Naive thymus-derived CD4-positive, alpha-beta T cell (primary cell): Measurements from ENCODE around the gene PTPN23. TPM values are rescaled to one million over a fixed set of nuclear protein-coding genes. Genes with fewer than 3 reads are reported as not detected.

Source experiments
- ATAC-seq: fragments of 150-1000 bp; cut with Tn5 transposase; 2 replicates; pipeline ENCODE4 v1.10.0; 2021; ENCODE audit warnings: mild to moderate bottlenecking, moderate library complexity
- CTCF ChIA-PET: fragments of 350-600 bp; sonication (Branson Sonifier 250); formaldehyde crosslinking; loops from one replicate; lab custom pipeline; 2021; ENCODE audit warnings: antibody characterized with exemption; lab: Charles Lee
- POLR2A ChIA-PET: fragments of 350-600 bp; sonication (Branson Sonifier 250); formaldehyde crosslinking; loops from one replicate; lab custom pipeline; 2021; ENCODE audit warnings: antibody characterized with exemption, inconsistent platforms; lab: Charles Lee
- DNase-seq, 9 donors: peaks; one replicate each; pipeline versions ENCODE4 v3.0.0 to v3.0.0-alpha.2; 2020 to 2022; ENCODE audit warnings: mixed read lengths in 1 of 9
- H3K27ac ChIP-seq: one replicate; pipeline ENCODE4 v1.7.0; 2013; ENCODE audit warnings: mild to moderate bottlenecking, low read depth, low read length, moderate library complexity
- H3K27me3 ChIP-seq, 2 donors: one replicate each; pipeline ENCODE4 v1.7.0; 2013; ENCODE audit warnings: low read length in 2 of 2, mild to moderate bottlenecking in 2 of 2, moderate library complexity in 2 of 2; ENCODE audit not compliant: control insufficient read depth in 2 of 2, insufficient read depth in 2 of 2
- H3K36me3 ChIP-seq, 3 experiments: 1 replicate in 2 of 3; 2 replicates in 1 of 3; pipeline ENCODE4 v1.7.0; 2013; ENCODE audit warnings: low read length in 3 of 3, mild to moderate bottlenecking in 3 of 3, moderate library complexity in 1 of 3; ENCODE audit not compliant: insufficient read depth in 3 of 3, control insufficient read depth in 2 of 3
- H3K4me1 ChIP-seq, 2 donors: one replicate each; pipeline ENCODE4 v1.7.0; 2013; ENCODE audit warnings: low read length in 2 of 2, mild to moderate bottlenecking in 2 of 2, moderate library complexity in 1 of 2; ENCODE audit not compliant: control insufficient read depth in 2 of 2, insufficient read depth in 2 of 2
- H3K4me3 ChIP-seq: 2 replicates; pipeline ENCODE4 v1.7.0; 2013; ENCODE audit warnings: mild to moderate bottlenecking, low read length
- H3K9me3 ChIP-seq, 3 experiments: 1 replicate in 2 of 3; 2 replicates in 1 of 3; pipeline ENCODE4 v1.7.0; 2013; ENCODE audit warnings: low read length in 3 of 3; ENCODE audit not compliant: control insufficient read depth in 2 of 3
- H3K27ac Mint-ChIP-seq, 9 donors: one replicate each; pipeline ENCODE4 v1.8.0; 2020 to 2022; ENCODE audit warnings: mixed read lengths in 9 of 9, mild to moderate bottlenecking in 8 of 9, moderate library complexity in 5 of 9, inconsistent platforms in 2 of 9
- H3K27me3 Mint-ChIP-seq, 5 donors: one replicate each; pipeline ENCODE4 v1.8.0; 2021 to 2022; ENCODE audit warnings: mixed read lengths in 5 of 5, mild to moderate bottlenecking in 1 of 5
- H3K36me3 Mint-ChIP-seq, 5 donors: one replicate each; pipeline ENCODE4 v1.8.0; 2020 to 2022; ENCODE audit warnings: mixed read lengths in 5 of 5, mild to moderate bottlenecking in 3 of 5, inconsistent platforms in 1 of 5
- H3K4me1 Mint-ChIP-seq, 7 donors: one replicate each; pipeline ENCODE4 v1.8.0; 2020 to 2022; ENCODE audit warnings: mixed read lengths in 7 of 7, mild to moderate bottlenecking in 3 of 7, inconsistent platforms in 1 of 7
- H3K4me3 Mint-ChIP-seq, 10 donors: one replicate each; pipeline ENCODE4 v1.8.0; 2020 to 2022; ENCODE audit warnings: mild to moderate bottlenecking in 10 of 10, mixed read lengths in 10 of 10, moderate library complexity in 6 of 10, inconsistent platforms in 2 of 10
- H3K9me3 Mint-ChIP-seq, 11 donors: one replicate each; pipeline ENCODE4 v1.8.0; 2020 to 2022; ENCODE audit warnings: mixed read lengths in 11 of 11, mild to moderate bottlenecking in 4 of 11, inconsistent platforms in 1 of 11, moderate library complexity in 1 of 11
- intact Hi-C, 2 donors: fragments of 100-400 bp; cut with micrococcal nuclease; formaldehyde crosslinking; loops; one replicate each; pipeline ENCODE4 v1.15.1; 2023
- polyA plus RNA-seq, 2 donors: library from polyadenylated mRNA; unstranded; fragments of 300-500 nt; fragmentation: Illumina TruSeq; gene quantifications; one replicate each; pipeline ENCODE4 v1.2.3, GENCODE V29; 2021
- total RNA-seq, 6 experiments: library from RNA in 5 of 6; stranded (reverse) in 5 of 6; gene quantifications; 1 replicate in 5 of 6; 2 replicates in 1 of 6; pipeline ENCODE4 v1.2.3 and lab custom pipeline; 2021 to 2026

The PTPN23 gene
- total and polyA plus RNA-seq, 7 experiments from 2014 or later: 1.4 to 51.2 (median 36.7) TPM

DNA sequence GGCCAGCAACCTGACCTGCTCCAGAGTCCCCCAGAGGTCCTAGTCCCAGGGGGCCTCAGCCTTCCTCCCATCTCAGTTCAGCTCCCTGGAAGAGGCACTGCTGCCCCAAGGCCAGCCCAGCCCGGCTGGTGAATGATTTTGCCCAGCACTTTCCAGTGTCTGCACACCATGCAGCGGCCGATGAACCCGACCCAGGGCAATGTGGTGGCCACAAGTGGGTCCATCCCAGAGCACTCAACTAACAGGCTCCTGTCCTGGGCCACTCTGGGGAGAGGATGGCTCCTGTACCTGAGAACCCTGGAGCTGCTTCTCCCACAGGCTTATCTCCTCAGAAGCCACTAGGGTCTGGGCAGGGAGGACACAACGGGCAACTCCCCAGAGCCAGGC, 39.2 kb downstream of the PTPN23 start:
- POLR2A ChIA-PET: interaction anchor here (1.2 to 2.8 kb wide), 4 partner anchors 47 to 94 kb away, joined by 3 to 21 read pairs (median 6); partner anchors contain the start of genes ELP6 and SCAP
- Mint-ChIP-seq H3K36me3 (peaks cover 0 to 20% (median 6%) of the 10 kb centered on the region in 5 donors), H3K4me1 (peaks cover 3 to 22% (median 10%) of the 10 kb centered on the region in 7 donors), H3K27ac (peak overlapping the region in 1 of 9 donors; percentile 38), H3K9me3 (no peaks in the 10 kb centered on the region), H3K27me3 (no peaks in the 10 kb centered on the region), H3K4me3 (no peak overlapping the region)
- CTCF ChIA-PET: no interaction called here
- intact Hi-C loops: loop anchor here (5.0 kb wide), 1 partner anchor 382 kb away; the partner anchor contains the start of gene DHX30 (in 2 of the 2)
- no peak for DNase-seq
- no peak overlapping the region for H3K4me3 ChIP-seq
- ATAC-seq: no peak
- H3K4me1 ChIP-seq: peaks cover 8 to 15% of the 10 kb centered on the region in 2 donors
- H3K27me3 ChIP-seq: no peaks in the 10 kb centered on the region
- H3K9me3 ChIP-seq: no peaks in the 10 kb centered on the region
- H3K36me3 ChIP-seq: peaks cover 0 to 72% (median 10%) of the 10 kb centered on the region in 3 experiments
- peak overlapping the region; percentile 17 for H3K27ac ChIP-seq

DNA sequence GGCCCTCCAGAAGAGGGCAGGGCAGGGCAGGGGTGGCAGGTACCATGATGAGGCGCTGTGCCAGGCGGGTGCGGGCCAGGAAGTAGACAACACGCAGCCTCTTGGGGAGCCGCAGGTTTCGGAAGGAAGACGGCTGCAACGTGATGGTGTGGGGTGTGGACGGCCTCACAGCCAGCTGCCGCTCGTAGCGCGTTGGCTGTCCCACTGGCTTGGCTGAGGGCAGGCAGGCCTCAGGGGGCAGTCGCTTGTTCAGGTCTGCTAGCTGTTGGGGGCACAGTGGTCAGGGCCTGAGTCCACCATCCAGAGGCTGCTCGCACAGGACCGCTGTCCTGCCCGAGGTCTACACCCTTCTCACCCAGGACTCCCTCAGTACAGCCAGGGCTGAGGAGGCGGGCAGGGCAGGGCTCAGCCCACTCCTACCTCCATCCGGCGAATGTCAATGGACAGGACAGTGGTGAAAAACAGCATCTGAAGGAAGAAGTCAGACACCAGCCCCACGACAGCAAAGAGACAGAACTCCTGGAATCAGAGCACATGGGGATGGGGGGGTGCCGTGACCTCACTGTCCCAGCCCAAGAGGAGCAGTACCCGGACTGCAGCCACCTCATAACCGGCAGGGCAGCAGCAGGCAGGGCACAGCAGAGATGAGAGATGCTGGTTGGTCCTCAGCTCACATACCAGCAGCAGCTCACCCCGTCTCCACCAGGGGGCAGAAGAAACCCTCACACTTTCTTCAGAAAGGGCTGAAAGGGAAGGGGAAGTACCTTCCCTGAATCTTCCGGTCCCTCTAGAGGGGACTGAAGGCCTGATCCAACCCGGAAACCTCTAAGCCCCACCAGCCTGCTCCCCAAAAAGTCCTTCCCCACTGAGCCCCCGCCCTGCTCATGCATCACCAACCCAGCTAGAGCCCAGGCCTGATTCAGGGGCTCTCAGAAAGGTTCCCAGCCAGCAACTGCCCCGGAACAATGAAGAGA, 40.0 kb downstream of the PTPN23 start:
- Histone ChIP-seq H3K9me3 (no peaks in the 10 kb centered on the region), H3K27me3 (no peaks in the 10 kb centered on the region), H3K36me3 (peaks cover 0 to 72% (median 10%) of the 10 kb centered on the region in 3 experiments), H3K4me3 (peak overlapping the region; percentile 29), H3K4me1 (peaks cover 8 to 15% of the 10 kb centered on the region in 2 donors), H3K27ac (peak overlapping the region; percentile 79)
- H3K27ac Mint-ChIP-seq: peak overlapping the region; percentile 90 to 100 (median 99)
- intact Hi-C loops: loop anchor here (1.0 to 5.0 kb wide), 8 partner anchors 40 to 570 kb away; partner anchors contain the start of genes DHX30 (in 2 of the 2), ELP6 (in 2 of the 2), SCAP (in 1 of the 2) and SETD2 (in 1 of the 2)
- ChIA-PET POLR2A (interaction anchor here (0.7 to 2.8 kb wide), 5 partner anchors 14 to 323 kb away, joined by 3 to 21 read pairs (median 5); partner anchors contain the start of genes ELP6 and SCAP), CTCF (interaction anchor here (0.7 to 2.4 kb wide), 12 partner anchors 8 to 368 kb away, joined by 3 to 38 read pairs (median 3); partner anchors contain the start of genes ELP6 and SCAP)
- H3K4me3 Mint-ChIP-seq: peak overlapping the region; percentile 56 to 86 (median 78)
- DNase-seq: peak; percentile 66 to 90 (median 88)
- ATAC-seq: peak; percentile 98
- H3K4me1 Mint-ChIP-seq: peaks cover 0 to 22% (median 10%) of the 10 kb centered on the region in 7 donors
- H3K27me3 Mint-ChIP-seq: no peaks in the 10 kb centered on the region
- H3K36me3 Mint-ChIP-seq: peaks cover 0 to 20% (median 8%) of the 10 kb centered on the region in 5 donors
- no peaks in the 10 kb centered on the region for H3K9me3 Mint-ChIP-seq

DNA sequence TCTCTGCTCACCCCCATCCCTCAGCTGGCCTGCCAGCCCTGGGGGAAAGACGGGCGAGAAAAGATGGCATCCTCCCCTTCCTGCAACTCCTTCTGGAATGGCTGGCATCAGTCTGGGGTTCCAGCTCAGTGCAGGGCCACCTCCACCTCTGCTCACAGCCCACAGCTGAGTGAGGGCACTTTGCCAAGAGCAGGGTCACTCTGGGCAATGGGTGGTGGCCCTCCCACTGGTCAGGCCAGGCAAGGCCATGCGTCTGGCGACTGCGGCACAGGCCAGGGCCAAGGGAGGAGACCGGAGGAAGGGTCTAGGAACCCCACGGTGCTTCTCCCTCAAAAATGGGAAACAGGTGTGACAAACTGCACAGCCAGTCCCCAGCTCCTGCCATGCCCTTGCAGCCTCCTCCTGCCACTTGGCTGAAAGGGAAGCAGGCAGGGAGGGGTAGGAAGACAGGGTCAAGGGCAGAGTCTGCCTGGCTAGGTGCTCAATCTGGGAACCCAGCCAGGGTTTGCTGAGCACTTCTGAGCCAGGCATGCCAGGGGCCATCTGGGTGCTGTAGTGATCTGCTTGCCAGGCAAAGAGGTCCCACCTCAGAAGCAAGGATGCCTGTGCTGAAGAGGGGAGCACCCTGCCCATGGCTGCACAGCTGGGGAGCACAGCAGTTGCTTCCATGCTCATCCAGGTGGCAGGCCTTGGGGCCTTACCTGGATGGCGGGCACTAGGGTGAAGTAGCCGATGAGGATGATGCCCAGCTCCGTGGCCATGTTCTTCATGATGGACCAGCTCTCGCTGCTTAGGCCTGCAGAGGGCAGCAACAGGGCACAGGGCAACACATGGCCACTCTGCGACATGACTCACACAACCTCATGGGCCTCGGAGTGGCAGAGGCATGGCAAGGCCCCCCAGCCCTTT, 41.2 kb downstream of the PTPN23 start:
- Mint-ChIP-seq H3K4me3 (peak overlapping the region in 6 of 10 donors; percentile 56 to 86 (median 78)), H3K9me3 (no peaks in the 10 kb centered on the region), H3K27ac (peak overlapping the region; percentile 90 to 100 (median 99)), H3K4me1 (peaks cover 0 to 22% (median 10%) of the 10 kb centered on the region in 7 donors), H3K36me3 (peaks cover 0 to 13% (median 8%) of the 10 kb centered on the region in 5 donors), H3K27me3 (no peaks in the 10 kb centered on the region)
- Histone ChIP-seq H3K27me3 (no peaks in the 10 kb centered on the region), H3K27ac (peak overlapping the region; percentile 79), H3K9me3 (no peaks in the 10 kb centered on the region), H3K4me3 (no peak overlapping the region), H3K4me1 (peaks cover 8 to 15% of the 10 kb centered on the region in 2 donors), H3K36me3 (peaks cover 0 to 72% (median 10%) of the 10 kb centered on the region in 3 experiments)
- CTCF ChIA-PET: interaction anchor here (0.6 to 2.4 kb wide), 12 partner anchors 8 to 1664 kb away, joined by 3 to 38 read pairs (median 3); partner anchors contain the start of genes ELP6 and SCAP
- ATAC-seq: no peak
- intact Hi-C loops: loop anchor here (1.0 to 5.0 kb wide), 8 partner anchors 42 to 568 kb away; partner anchors contain the start of genes DHX30 (in 2 of the 2), ELP6 (in 2 of the 2), SCAP (in 1 of the 2) and SETD2 (in 1 of the 2)
- no peak for DNase-seq
- POLR2A ChIA-PET: interaction anchor here (0.6 to 2.8 kb wide), 5 partner anchors 12 to 92 kb away, joined by 3 to 21 read pairs (median 5); partner anchors contain the start of genes ELP6 and SCAP

DNA sequence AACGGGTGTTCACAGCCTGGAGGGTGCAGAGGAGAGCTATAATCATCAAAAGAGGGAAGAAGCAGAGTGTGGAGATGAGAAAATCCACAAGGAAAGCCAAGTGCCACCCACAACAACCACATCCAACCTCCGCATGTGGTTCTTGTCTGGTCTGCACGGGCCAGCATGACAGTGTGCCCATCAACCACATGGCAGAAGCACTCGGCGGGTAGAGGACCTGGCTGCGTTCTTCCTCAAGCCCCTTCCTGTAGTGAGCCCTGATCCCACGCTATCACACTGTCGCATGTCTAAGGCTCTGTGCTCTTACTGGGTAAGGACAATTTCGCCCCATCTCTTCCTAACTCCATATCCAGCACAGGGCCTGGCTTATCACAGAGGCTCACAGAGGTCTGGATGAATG, 41.9 kb downstream of the PTPN23 start:
- peaks cover 0 to 13% (median 8%) of the 10 kb centered on the region in 5 donors for H3K36me3 Mint-ChIP-seq
- ChIA-PET CTCF (interaction anchor here (2.4 kb wide), 1 partner anchor 53 kb away, joined by 38 read pairs; the partner anchor contains the start of gene SCAP), POLR2A (interaction anchor here (1.0 to 2.8 kb wide), 2 partner anchors 12 to 53 kb away, joined by 3 to 21 read pairs; partner anchors contain the start of gene SCAP)
- H3K9me3 Mint-ChIP-seq: no peaks in the 10 kb centered on the region
- H3K27ac Mint-ChIP-seq: peak overlapping the region in 7 of 9 donors; percentile 1 to 100 (median 94)
- no peaks in the 10 kb centered on the region for H3K27me3 ChIP-seq
- H3K4me3 Mint-ChIP-seq: peak overlapping the region in 1 of 10 donors; percentile 13
- ATAC-seq (no peak), DNase-seq (no peak)
- no peaks in the 10 kb centered on the region for H3K27me3 Mint-ChIP-seq
- H3K27ac ChIP-seq: peak overlapping the region; percentile 79
- no peaks in the 10 kb centered on the region for H3K9me3 ChIP-seq
- intact Hi-C loops: loop anchor here (5.0 kb wide), 1 partner anchor 380 kb away; the partner anchor contains the start of gene DHX30 (in 2 of the 2)
- no peak overlapping the region for H3K4me3 ChIP-seq
- peaks cover 0 to 74% (median 17%) of the 10 kb centered on the region in 3 experiments for H3K36me3 ChIP-seq
- H3K4me1 Mint-ChIP-seq: peaks cover 0 to 22% (median 10%) of the 10 kb centered on the region in 7 donors
- peaks cover 8 to 15% of the 10 kb centered on the region in 2 donors for H3K4me1 ChIP-seq

DNA sequence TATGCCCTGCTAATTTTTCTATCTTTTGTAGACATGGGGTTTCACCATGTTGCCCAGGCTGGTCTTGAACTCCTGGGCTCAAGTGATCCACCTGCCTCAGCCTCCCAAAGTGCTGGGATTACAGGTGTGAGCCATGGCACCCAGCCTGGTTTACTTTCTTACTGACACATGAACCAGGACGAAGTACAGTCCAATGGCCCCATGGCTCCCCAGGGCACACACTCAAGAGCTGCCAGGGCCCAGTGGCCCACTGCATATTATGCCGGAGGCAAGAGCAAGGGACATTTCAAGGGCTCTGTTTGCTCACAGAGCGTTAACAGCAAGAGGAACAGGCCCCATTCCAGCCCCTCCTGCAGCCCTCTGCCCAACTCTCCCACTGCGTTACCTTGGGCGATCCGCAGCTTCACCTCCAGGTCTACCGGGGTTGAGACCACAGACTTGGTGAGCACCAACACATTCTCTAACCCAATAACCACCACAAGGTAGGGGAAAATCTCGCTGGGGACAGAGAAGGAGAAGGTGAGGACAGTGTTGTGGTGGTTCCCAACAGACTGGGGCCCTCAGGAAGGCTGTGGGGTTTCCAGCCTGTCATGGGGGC, 42.8 kb downstream of the PTPN23 start:
- Mint-ChIP-seq H3K9me3 (no peaks in the 10 kb centered on the region), H3K27me3 (no peaks in the 10 kb centered on the region), H3K27ac (peak overlapping the region in 6 of 9 donors; percentile 13 to 96 (median 44)), H3K4me1 (peaks cover 0 to 22% (median 12%) of the 10 kb centered on the region in 7 donors), H3K36me3 (peaks cover 0 to 17% (median 8%) of the 10 kb centered on the region in 5 donors), H3K4me3 (no peak overlapping the region)
- Histone ChIP-seq H3K36me3 (peaks cover 0 to 75% (median 20%) of the 10 kb centered on the region in 3 experiments), H3K9me3 (no peaks in the 10 kb centered on the region), H3K27ac (no peak overlapping the region), H3K4me1 (peaks cover 8 to 15% of the 10 kb centered on the region in 2 donors), H3K27me3 (no peaks in the 10 kb centered on the region), H3K4me3 (no peak overlapping the region)
- ChIA-PET POLR2A (no interaction called here), CTCF (no interaction called here)
- no peak for ATAC-seq
- DNase-seq: no peak
- intact Hi-C loops: loop anchor here (5.0 kb wide), 1 partner anchor 379 kb away; the partner anchor contains the start of gene DHX30 (in 2 of the 2)
